ENCODE data around the gene PRSS21.

PRSS21 gene

GRCh38 chr16:2860826-2861567, 44.0 kb downstream of the PRSS21 start:
- TF ChIP-seq JUND (IDR thresholded peaks at IDR 0.05; ENCODE audit: low read depth) = no peak
- in situ Hi-C loops (cut with HindIII; ENCODE audit: low pct_unique_long_range_greater_than_20kb, low sequenced_read_pairs) = no loop called here
- DNase-seq (ENCODE audit: low read depth in 1 of 2, low spot score in 1 of 2) = peak in 1 of 2 experiments; percentile 84

- no peak for DNase-seq (ENCODE audit: low read depth in 1 of 2, low spot score in 1 of 2)
- TF ChIP-seq JUND (IDR thresholded peaks at IDR 0.05; ENCODE audit: low read depth) = no peak
- in situ Hi-C loops (cut with HindIII; ENCODE audit: low pct_unique_long_range_greater_than_20kb, low sequenced_read_pairs) = no loop called here
Observed at GRCh38 chr16:2865651-2866050, 48.6 kb downstream of the PRSS21 start.

GRCh38 chr16:2866431-2866830, 49.4 kb downstream of the PRSS21 start:
- no peak for DNase-seq (ENCODE audit: low read depth in 1 of 2, low spot score in 1 of 2)
- TF ChIP-seq JUND (IDR thresholded peaks at IDR 0.05; ENCODE audit: low read depth) = no peak
- in situ Hi-C loops (cut with HindIII; ENCODE audit: low pct_unique_long_range_greater_than_20kb, low sequenced_read_pairs) = no loop called here

- in situ Hi-C loops (cut with HindIII; ENCODE audit: low pct_unique_long_range_greater_than_20kb, low sequenced_read_pairs) = no loop called here
- no peak for TF ChIP-seq JUND (IDR thresholded peaks at IDR 0.05; ENCODE audit: low read depth)
- DNase-seq (ENCODE audit: low read depth in 1 of 2, low spot score in 1 of 2) = no peak
Observed at GRCh38 chr16:2867661-2867986, 50.6 kb downstream of the PRSS21 start.

GRCh38 chr16:2867987-2868789, 51.2 kb downstream of the PRSS21 start:
- TF ChIP-seq JUND (IDR thresholded peaks at IDR 0.05; ENCODE audit: low read depth) = no peak
- peak; percentile 89 to 94 for DNase-seq (ENCODE audit: low read depth in 1 of 2, low spot score in 1 of 2)
- in situ Hi-C loops (cut with HindIII; ENCODE audit: low pct_unique_long_range_greater_than_20kb, low sequenced_read_pairs) = no loop called here

Data from T47D (cell line).